Amniotic stem cell (primary cell): ENCODE results near the gene PADI4.

Source experiments
- DNase-seq: peaks from one replicate; lab custom pipeline; 2025; lab: John Stamatoyannopoulos, UW

PADI4 gene

GRCh38 chr1:17350083-17350482 is 42.1 kb downstream of the PADI4 start:
- DNase-seq = no peak

GRCh38 chr1:17350928-17351446 is 43.0 kb downstream of the PADI4 start:
- DNase-seq = no peak

GRCh38 chr1:17351598-17352324 is 43.8 kb downstream of the PADI4 start:
- no peak for DNase-seq

- no peak for DNase-seq
Observed at GRCh38 chr1:17352419-17352909, 44.5 kb downstream of the PADI4 start.

- DNase-seq = no peak
Observed at GRCh38 chr1:17355898-17356297, 47.9 kb downstream of the PADI4 start.

- DNase-seq = no peak
Observed at GRCh38 chr1:17356387-17357026, 48.5 kb downstream of the PADI4 start.

- DNase-seq = no peak
Observed at GRCh38 chr1:17358557-17358956, 50.6 kb downstream of the PADI4 start.

GRCh38 chr1:17359031-17359430 is 51.0 kb downstream of the PADI4 start:
- DNase-seq = no peak

GRCh38 chr1:17359808-17360207 is 51.8 kb downstream of the PADI4 start:
- DNase-seq = no peak

- DNase-seq = no peak
Observed at GRCh38 chr1:17360272-17360956, 52.4 kb downstream of the PADI4 start.

- no peak for DNase-seq
Observed at GRCh38 chr1:17361687-17362086, 53.7 kb downstream of the PADI4 start.

- DNase-seq = no peak
Observed at GRCh38 chr1:17363351-17363750, 55.4 kb downstream of the PADI4 start.

GRCh38 chr1:17363771-17364170 is 55.8 kb downstream of the PADI4 start:
- no peak for DNase-seq

- DNase-seq = no peak
Observed at GRCh38 chr1:17365293-17365692, 57.3 kb downstream of the PADI4 start.

GRCh38 chr1:17369466-17369865 is 61.5 kb downstream of the PADI4 start:
- peak; percentile 5 for DNase-seq

GRCh38 chr1:17370618-17371017 is 62.6 kb downstream of the PADI4 start:
- no peak for DNase-seq

- DNase-seq = no peak
Observed at GRCh38 chr1:17371896-17372295, 63.9 kb downstream of the PADI4 start, which contains the start of gene PADI6. Gene PADI6, plus strand, starts transcription at chr1:17372196. Its CDS starts 50 bp downstream, at chr1:17372246.

GRCh38 chr1:17372955-17373354 is 65.0 kb downstream of the PADI4 start:
- DNase-seq = no peak

- no peak for DNase-seq
Observed at GRCh38 chr1:17375651-17376050, 67.7 kb downstream of the PADI4 start.

GRCh38 chr1:17377325-17377953 is 69.4 kb downstream of the PADI4 start:
- DNase-seq = no peak

GRCh38 chr1:17381161-17381560 is 73.2 kb downstream of the PADI4 start:
- DNase-seq = no peak

- DNase-seq = no peak
Observed at GRCh38 chr1:17392199-17392740, 84.3 kb downstream of the PADI4 start.
